Loucy (cell line): ENCODE data around the gene ZNF660.

Experiments used
- H2AFZ ChIP-seq: fragments of 200-600 bp; sonication (generic); 2 replicates; pipeline ENCODE4 v1.6.0; 2016; ENCODE audit warnings: antibody characterized with exemption, mild to moderate bottlenecking, low read length, moderate library complexity
- H3F3A ChIP-seq: fragments of 200-600 bp; 2 replicates; pipeline ENCODE4 v1.6.0; 2016; ENCODE audit warnings: antibody characterized with exemption, low read depth, mild to moderate bottlenecking
- H3K27me3 ChIP-seq: fragments of 200-600 bp; sonication (generic); 2 replicates; pipeline ENCODE4 v1.6.1; 2014; ENCODE audit warnings: low read length, mild to moderate bottlenecking; ENCODE audit not compliant: insufficient read depth, poor library complexity, severe bottlenecking
- H3K36me3 ChIP-seq: fragments of 200-600 bp; sonication (generic); 2 replicates; pipeline ENCODE4 v1.6.1; 2016; ENCODE audit warnings: low read length; ENCODE audit not compliant: insufficient read depth
- H3K4me1 ChIP-seq: fragments of 200-600 bp; sonication (generic); 2 replicates; pipeline ENCODE4 v1.5.1; 2014; ENCODE audit warnings: low read length, mild to moderate bottlenecking; ENCODE audit not compliant: insufficient read depth, poor library complexity, severe bottlenecking
- H3K4me2 ChIP-seq: fragments of 200-600 bp; sonication (generic); 2 replicates; pipeline ENCODE4 v1.6.0; 2014; ENCODE audit warnings: antibody characterized with exemption, low read length, low read depth, mild to moderate bottlenecking; ENCODE audit not compliant: poor library complexity, severe bottlenecking
- H3K4me3 ChIP-seq: fragments of 200-600 bp; sonication (generic); 2 replicates; pipeline ENCODE4 v1.5.1; 2014; ENCODE audit warnings: low read length, mild to moderate bottlenecking, mixed read lengths; ENCODE audit not compliant: poor library complexity, severe bottlenecking
- H3K79me2 ChIP-seq: fragments of 200-600 bp; sonication (generic); 2 replicates; pipeline ENCODE4 v1.6.1; 2014; ENCODE audit warnings: low read length; ENCODE audit not compliant: insufficient read depth
- H3K9ac ChIP-seq: fragments of 200-600 bp; sonication (generic); 2 replicates; pipeline ENCODE4 v1.6.0; 2014; ENCODE audit warnings: mild to moderate bottlenecking, low read depth, low read length, moderate library complexity; ENCODE audit not compliant: poor library complexity, severe bottlenecking
- H3K9me2 ChIP-seq: fragments of 200-600 bp; sonication (generic); replicated peaks from 2 replicates; pipeline ENCODE4 v1.6.1; 2016; ENCODE audit warnings: low read depth, low read length, mixed read lengths
- H3K9me3 ChIP-seq: fragments of 200-600 bp; sonication (generic); 2 replicates; pipeline ENCODE4 v1.6.1; 2014; ENCODE audit warnings: mild to moderate bottlenecking, antibody characterized with exemption, low read length, low read depth; ENCODE audit not compliant: insufficient read depth
- H4K20me1 ChIP-seq: fragments of 200-600 bp; sonication (generic); 2 replicates; pipeline ENCODE4 v1.6.0; 2014; ENCODE audit warnings: antibody characterized with exemption, low read length, mild to moderate bottlenecking; ENCODE audit not compliant: insufficient read depth, poor library complexity, severe bottlenecking
- EZH2phosphoT487 ChIP-seq: fragments of 200-600 bp; IDR thresholded peaks from 2 replicates; pipeline ENCODE4 v1.6.1; 2018; ENCODE audit warnings: antibody characterized with exemption, mild to moderate bottlenecking, moderate library complexity, borderline replicate concordance
- TF ChIP-seq, protein P1 (sequence below): fragments of 200-600 bp; sonication (generic); conservative IDR thresholded peaks from 2 replicates; pipeline ENCODE4 v1.5.1; 2014; ENCODE audit warnings: mild to moderate bottlenecking, antibody characterized with exemption, low read length

The ZNF660 gene

GRCh38 chr3:44624749-44625480 is 40.2 kb downstream of the ZNF660 start, which contains the start of gene ZNF197:
TSS of gene ZNF197 (plus strand) at chr3:44625036. CDS start at chr3:44629155, 4,119 bp downstream.
- Histone ChIP-seq H4K20me1 (peaks cover 12% of the 10 kb centered on the region), H3K9me2 (no peaks in the 10 kb centered on the region), H3F3A (no peaks in the 10 kb centered on the region), H3K36me3 (peaks cover 2% of the 10 kb centered on the region; the same call in 1 of the 2 replicates), H2AFZ (peak within 1 kb of the TSS; percentile 90), H3K4me2 (peak within 1 kb of the TSS; percentile 94), H3K4me1 (peaks cover 19% of the 10 kb centered on the region), H3K9ac (peak within 1 kb of the TSS; percentile 84), H3K9me3 (no peaks in the 10 kb centered on the region), H3K79me2 (peaks cover 37% of the 10 kb centered on the region), H3K4me3 (peak within 1 kb of the TSS; percentile 75), H3K27me3 (no peaks in the 10 kb centered on the region)
- TF ChIP-seq EZH2phosphoT487: no peak
- TF ChIP-seq, protein P1, sequence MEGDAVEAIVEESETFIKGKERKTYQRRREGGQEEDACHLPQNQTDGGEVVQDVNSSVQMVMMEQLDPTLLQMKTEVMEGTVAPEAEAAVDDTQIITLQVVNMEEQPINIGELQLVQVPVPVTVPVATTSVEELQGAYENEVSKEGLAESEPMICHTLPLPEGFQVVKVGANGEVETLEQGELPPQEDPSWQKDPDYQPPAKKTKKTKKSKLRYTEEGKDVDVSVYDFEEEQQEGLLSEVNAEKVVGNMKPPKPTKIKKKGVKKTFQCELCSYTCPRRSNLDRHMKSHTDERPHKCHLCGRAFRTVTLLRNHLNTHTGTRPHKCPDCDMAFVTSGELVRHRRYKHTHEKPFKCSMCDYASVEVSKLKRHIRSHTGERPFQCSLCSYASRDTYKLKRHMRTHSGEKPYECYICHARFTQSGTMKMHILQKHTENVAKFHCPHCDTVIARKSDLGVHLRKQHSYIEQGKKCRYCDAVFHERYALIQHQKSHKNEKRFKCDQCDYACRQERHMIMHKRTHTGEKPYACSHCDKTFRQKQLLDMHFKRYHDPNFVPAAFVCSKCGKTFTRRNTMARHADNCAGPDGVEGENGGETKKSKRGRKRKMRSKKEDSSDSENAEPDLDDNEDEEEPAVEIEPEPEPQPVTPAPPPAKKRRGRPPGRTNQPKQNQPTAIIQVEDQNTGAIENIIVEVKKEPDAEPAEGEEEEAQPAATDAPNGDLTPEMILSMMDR: no peak; the same call in 1 of the 2 replicates

GRCh38 chr3:44628716-44629115 is 44.0 kb downstream of the ZNF660 start:
- no peaks in the 10 kb centered on the region for H3K27me3 ChIP-seq
- H3K9me3 ChIP-seq: no peaks in the 10 kb centered on the region
- peaks cover 37% of the 10 kb centered on the region for H3K79me2 ChIP-seq
- no peak overlapping the region for H3K4me3 ChIP-seq
- H3F3A ChIP-seq: no peaks in the 10 kb centered on the region
- peaks cover 19% of the 10 kb centered on the region for H3K4me1 ChIP-seq
- H2AFZ ChIP-seq: no peak overlapping the region
- no peak overlapping the region for H3K9ac ChIP-seq
- no peaks in the 10 kb centered on the region for H3K9me2 ChIP-seq
- H4K20me1 ChIP-seq: peaks cover 14% of the 10 kb centered on the region
- TF ChIP-seq, protein P1: no peak
- no peak for TF ChIP-seq EZH2phosphoT487
- no peak overlapping the region for H3K4me2 ChIP-seq
- peaks cover 23% of the 10 kb centered on the region; the same call in 1 of the 2 replicates for H3K36me3 ChIP-seq

DNA sequence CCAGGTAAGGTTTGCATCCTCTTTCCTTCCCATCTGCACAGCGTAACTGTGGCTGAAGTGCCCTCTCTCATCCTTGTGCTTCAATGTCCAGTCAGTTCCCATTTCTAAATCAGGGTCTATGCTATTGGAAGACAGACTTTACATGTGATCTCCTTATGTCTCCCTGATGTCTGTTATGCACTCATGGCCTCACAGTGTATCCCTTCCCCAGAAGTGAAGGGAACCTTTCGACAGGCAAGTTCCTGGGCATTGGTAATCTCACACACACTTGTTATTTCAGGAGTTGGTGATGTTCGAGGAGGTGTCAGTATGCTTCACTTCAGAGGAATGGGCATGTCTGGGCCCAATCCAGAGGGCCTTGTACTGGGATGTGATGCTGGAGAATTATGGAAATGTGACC is 47.4 kb downstream of the ZNF660 start:
- no peaks in the 10 kb centered on the region for H3K9me2 ChIP-seq
- no peak overlapping the region for H3K9ac ChIP-seq
- TF ChIP-seq, protein P1: no peak
- no peak for TF ChIP-seq EZH2phosphoT487
- H2AFZ ChIP-seq: no peak overlapping the region
- H3F3A ChIP-seq: no peaks in the 10 kb centered on the region
- H3K79me2 ChIP-seq: peaks cover 18% of the 10 kb centered on the region; the same call in 1 of the 2 replicates
- H3K27me3 ChIP-seq: no peaks in the 10 kb centered on the region
- H3K4me3 ChIP-seq: no peak overlapping the region
- H3K9me3 ChIP-seq: no peaks in the 10 kb centered on the region
- H3K4me2 ChIP-seq: no peak overlapping the region
- H3K36me3 ChIP-seq: peaks cover 48% of the 10 kb centered on the region; the same call in 1 of the 2 replicates
- peaks cover 7% of the 10 kb centered on the region for H4K20me1 ChIP-seq
- peaks cover 12% of the 10 kb centered on the region for H3K4me1 ChIP-seq
